Calu3 (cell line): ENCODE data around the gene CCL28. TPM values are rescaled to one million over a fixed set of nuclear protein-coding genes. Genes with fewer than 3 reads are reported as not detected.
"Not testable (repeated sequence)": the region's sequence is repeated elsewhere in the genome, so short reads cannot be mapped to it uniquely, and the experiment has no call there.

Experiments
- Bru-seq: library from RNA; stranded (reverse); fragments of 400-500 nt; gene quantifications from one replicate; lab custom pipeline; 2021; lab: Mats Ljungman, UMichigan
- BruChase-seq, 2 experiments: library from RNA; stranded (reverse); fragments of 400-500 nt; gene quantifications; one replicate each; lab custom pipeline; 2021; lab: Mats Ljungman, UMichigan
- BruUV-seq: library from RNA; stranded (reverse); fragments of 400-500 nt; replicated peaks from 2 replicates; lab custom pipeline; 2021; lab: Mats Ljungman, UMichigan
- CTCF ChIA-PET: fragments of 300-600 bp; sonication (Branson Sonifier 250); formaldehyde crosslinking; loops from one replicate; lab custom pipeline; 2022; ENCODE audit warnings: antibody characterized with exemption; lab: Charles Lee
- DNase-seq: peaks from one replicate; pipeline ENCODE4 v3.0.0; 2022
- H3K27ac Mint-ChIP-seq: one replicate; pipeline ENCODE4 v1.8.0; 2022; ENCODE audit warnings: mixed read lengths; ENCODE audit not compliant: unreplicated experiment
- H3K27me3 Mint-ChIP-seq: one replicate; pipeline ENCODE4 v1.8.0; 2022; ENCODE audit warnings: mixed read lengths; ENCODE audit not compliant: unreplicated experiment
- H3K36me3 Mint-ChIP-seq: one replicate; pipeline ENCODE4 v1.8.0; 2022; ENCODE audit warnings: mild to moderate bottlenecking, moderate library complexity, mixed read lengths; ENCODE audit not compliant: insufficient read depth, unreplicated experiment
- H3K4me1 Mint-ChIP-seq: one replicate; pipeline ENCODE4 v1.8.0; 2022; ENCODE audit warnings: mild to moderate bottlenecking, low read depth, mixed read lengths; ENCODE audit not compliant: unreplicated experiment
- H3K4me3 Mint-ChIP-seq: one replicate; pipeline ENCODE4 v1.8.0; 2022; ENCODE audit warnings: mild to moderate bottlenecking, low read depth, moderate library complexity, mixed read lengths; ENCODE audit not compliant: unreplicated experiment
- H3K9me3 Mint-ChIP-seq: one replicate; pipeline ENCODE4 v1.8.0; 2022; ENCODE audit warnings: low read depth, mixed read lengths; ENCODE audit not compliant: unreplicated experiment
- intact Hi-C: fragments of 100-400 bp; cut with micrococcal nuclease; formaldehyde crosslinking; loops from one replicate; pipeline ENCODE4 v1.10.0; 2022; ENCODE audit not compliant: unreplicated experiment
- long read RNA-seq: library from polyadenylated mRNA; stranded (forward); transcript quantifications from one replicate; pipeline ENCODE4 v2.0.0, GENCODE V29; 2022
- total RNA-seq: library from RNA; stranded (reverse); gene quantifications from 2 replicates; pipeline ENCODE4 v1.2.3, GENCODE V29; 2022
- TF ChIP-seq, protein P1 (sequence below): fragments of 200-600 bp; IDR thresholded peaks from one replicate; pipeline ENCODE4 v1.8.0; 2022; ENCODE audit warnings: antibody characterized with exemption; ENCODE audit not compliant: unreplicated experiment

Gene CCL28, protein sequence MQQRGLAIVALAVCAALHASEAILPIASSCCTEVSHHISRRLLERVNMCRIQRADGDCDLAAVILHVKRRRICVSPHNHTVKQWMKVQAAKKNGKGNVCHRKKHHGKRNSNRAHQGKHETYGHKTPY
- total RNA-seq = 9.9 and 12.2 TPM in 2 replicates
- percentile 52 among the genes with signal in this experiment for Bru-seq, nascent RNA
- percentile 55 among the genes with signal in this experiment for BruChase-seq, experiment 1, labeled RNA remaining after a 6-hour chase
- BruChase-seq, experiment 2, labeled RNA remaining after a 2-hour chase = percentile 46 among the genes with signal in this experiment
- long read RNA-seq, partial matches to known transcripts = 2 of 9 reads
- long read RNA-seq, other reads (novel, unspliced or antisense) = 6 of 9 reads

GRCh38 chr5:43412156-43412555, at the start of gene CCL28:
Gene CCL28 (minus strand): TSS chr5:43412391. CDS start chr5:43412316, 75 bp downstream.
- peak within 1 kb of the TSS; percentile 23 for H3K27ac Mint-ChIP-seq
- no peaks in the 10 kb centered on the region for H3K9me3 Mint-ChIP-seq
- intact Hi-C loops = no loop called here
- TF ChIP-seq, protein P1, sequence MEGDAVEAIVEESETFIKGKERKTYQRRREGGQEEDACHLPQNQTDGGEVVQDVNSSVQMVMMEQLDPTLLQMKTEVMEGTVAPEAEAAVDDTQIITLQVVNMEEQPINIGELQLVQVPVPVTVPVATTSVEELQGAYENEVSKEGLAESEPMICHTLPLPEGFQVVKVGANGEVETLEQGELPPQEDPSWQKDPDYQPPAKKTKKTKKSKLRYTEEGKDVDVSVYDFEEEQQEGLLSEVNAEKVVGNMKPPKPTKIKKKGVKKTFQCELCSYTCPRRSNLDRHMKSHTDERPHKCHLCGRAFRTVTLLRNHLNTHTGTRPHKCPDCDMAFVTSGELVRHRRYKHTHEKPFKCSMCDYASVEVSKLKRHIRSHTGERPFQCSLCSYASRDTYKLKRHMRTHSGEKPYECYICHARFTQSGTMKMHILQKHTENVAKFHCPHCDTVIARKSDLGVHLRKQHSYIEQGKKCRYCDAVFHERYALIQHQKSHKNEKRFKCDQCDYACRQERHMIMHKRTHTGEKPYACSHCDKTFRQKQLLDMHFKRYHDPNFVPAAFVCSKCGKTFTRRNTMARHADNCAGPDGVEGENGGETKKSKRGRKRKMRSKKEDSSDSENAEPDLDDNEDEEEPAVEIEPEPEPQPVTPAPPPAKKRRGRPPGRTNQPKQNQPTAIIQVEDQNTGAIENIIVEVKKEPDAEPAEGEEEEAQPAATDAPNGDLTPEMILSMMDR = no peak
- no peak within 1 kb of the TSS for H3K4me3 Mint-ChIP-seq
- peaks cover 7% of the 10 kb centered on the region for H3K36me3 Mint-ChIP-seq
- DNase-seq = peak; percentile 33
- H3K27me3 Mint-ChIP-seq = no peaks in the 10 kb centered on the region
- H3K4me1 Mint-ChIP-seq = peaks cover 46% of the 10 kb centered on the region
- CTCF ChIA-PET = interaction anchor here (1.1 to 1.7 kb wide), 4 partner anchors 9 to 73 kb away, joined by 3 to 11 read pairs (median 4); partner anchors contain the start of gene TMEM267
- BruUV-seq = no TSS peak

GRCh38 chr5:43461066-43461465, 48.9 kb upstream of the CCL28 start:
- BruUV-seq = no TSS peak
- peaks cover 3% of the 10 kb centered on the region for H3K36me3 Mint-ChIP-seq

DNA sequence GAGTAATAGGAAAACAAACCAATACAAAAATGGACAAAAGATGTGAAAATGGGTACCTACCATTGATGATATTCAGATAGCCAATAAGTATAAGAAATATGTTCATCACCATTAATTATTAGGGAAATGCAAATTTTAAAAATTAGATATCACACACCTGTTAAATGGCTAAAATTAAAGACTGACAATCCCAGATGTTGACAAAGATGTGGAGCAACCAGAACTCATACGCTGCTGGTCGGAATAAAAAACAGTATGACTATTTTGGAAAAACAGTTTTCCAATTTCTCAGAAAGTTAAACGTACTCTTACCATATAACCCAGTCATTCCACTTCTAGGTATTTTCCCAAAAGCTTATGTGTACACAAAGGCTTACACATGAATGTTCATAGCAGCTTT, 44.4 kb upstream of the CCL28 start:
- CTCF ChIA-PET = no interaction called here
- TF ChIP-seq, protein P1 = no peak
- DNase-seq = no peak
- intact Hi-C loops = no loop called here
- H3K4me3 Mint-ChIP-seq = no peak overlapping the region
- H3K9me3 Mint-ChIP-seq = no peaks in the 10 kb centered on the region
- no peaks in the 10 kb centered on the region for H3K27me3 Mint-ChIP-seq
- no peaks in the 10 kb centered on the region for H3K4me1 Mint-ChIP-seq
- H3K36me3 Mint-ChIP-seq = peaks cover 5% of the 10 kb centered on the region
- no peak overlapping the region for H3K27ac Mint-ChIP-seq
- no TSS peak for BruUV-seq

More at GRCh38 chr5:43461066-43461465, 48.9 kb upstream of the CCL28 start:
- intact Hi-C loops = no loop called here
- TF ChIP-seq, protein P1 = no peak
- Mint-ChIP-seq H3K27ac (no peak overlapping the region), H3K27me3 (no peaks in the 10 kb centered on the region), H3K4me3 (no peak overlapping the region), H3K9me3 (no peaks in the 10 kb centered on the region), H3K4me1 (no peaks in the 10 kb centered on the region)
- CTCF ChIA-PET = no interaction called here
- DNase-seq = no peak

DNA sequence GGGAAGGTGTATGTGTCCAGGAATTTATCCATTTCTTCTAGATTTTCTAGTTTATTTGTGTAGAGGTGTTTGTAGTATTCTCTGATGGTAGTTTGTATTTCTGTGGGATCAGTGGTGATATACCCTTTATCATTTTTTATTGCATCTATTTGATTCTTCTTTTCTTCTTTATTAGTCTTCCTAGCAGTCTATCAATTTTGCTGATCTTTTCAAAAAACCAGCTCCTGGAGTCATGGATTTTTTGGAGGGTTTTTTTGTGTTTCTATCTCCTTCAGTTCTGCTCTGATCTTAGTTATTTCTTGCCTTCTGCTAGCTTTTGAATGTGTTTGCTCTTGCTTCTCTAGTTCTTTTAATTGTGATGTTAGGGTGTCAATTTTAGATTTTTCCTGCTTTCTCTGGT, 29.4 kb upstream of the CCL28 start:
- H3K27ac Mint-ChIP-seq, intact Hi-C loops, DNase-seq, BruUV-seq, CTCF ChIA-PET, H3K27me3 Mint-ChIP-seq, H3K4me3 Mint-ChIP-seq, H3K4me1 Mint-ChIP-seq: not testable (repeated sequence)
- peaks cover 16% of the 10 kb centered on the region for H3K9me3 Mint-ChIP-seq
- H3K36me3 Mint-ChIP-seq = peaks cover 19% of the 10 kb centered on the region
